GM12878 (cell line): ENCODE measurements around the gene CTBS. TPM values are rescaled to one million over a fixed set of nuclear protein-coding genes. Genes with fewer than 3 reads are reported as not detected.

ENCODE experiments used
- ATAC-seq: fragments of 200-7000 bp; cut with Tn5 transposase; 3 replicates; pipeline ENCODE4 v1.9.1; 2020; ENCODE audit warnings: mild to moderate bottlenecking, moderate library complexity
- BruUV-seq: library from RNA; stranded (reverse); fragments of 400-500 nt; replicated peaks from 2 replicates; lab custom pipeline; 2021; lab: Mats Ljungman, UMichigan
- CTCF ChIA-PET: fragments of 300-600 bp; sonication (Branson Sonifier 250); formaldehyde crosslinking; extraction: SDS; loops from one replicate; lab custom pipeline; 2021; ENCODE audit warnings: inconsistent platforms; lab: Yijun Ruan, JAX
- POLR2A ChIA-PET: fragments of 350-600 bp; formaldehyde crosslinking; extraction: SDS; loops from one replicate; lab custom pipeline; 2021; ENCODE audit warnings: inconsistent platforms; lab: Charles Lee
- RAD21 ChIA-PET: fragments of 300-600 bp; sonication (Branson Sonifier 250); formaldehyde crosslinking; loops from one replicate; lab custom pipeline; 2023; ENCODE audit warnings: antibody characterized with exemption; ENCODE audit not compliant: unreplicated experiment; lab: Charles Lee
- SMC1A ChIA-PET: fragments of 300-600 bp; sonication (Branson Sonifier 250); formaldehyde crosslinking; loops from one replicate; lab custom pipeline; 2023; ENCODE audit not compliant: unreplicated experiment, uncharacterized antibody; lab: Charles Lee
- DNase-seq: peaks from one replicate; pipeline ENCODE4 v3.0.0-alpha.2; 2011; ENCODE audit warnings: low read depth, low spot score
- FAIRE-seq: peaks from 3 replicates; lab custom pipeline; 2011; peaks lifted over from hg19 to GRCh38; lab: Jason Lieb, UNC
- H2AFZ ChIP-seq: 2 replicates; pipeline ENCODE4 v1.6.0; 2011; ENCODE audit warnings: low read depth, low read length, control low read depth; ENCODE audit not compliant: control insufficient read depth
- H3K27ac ChIP-seq: 2 replicates; pipeline ENCODE4 v1.5.1; 2011; ENCODE audit warnings: control low read depth; ENCODE audit not compliant: control insufficient read depth, insufficient read depth
- H3K27me3 ChIP-seq, 2 experiments: replicated peaks in 1 of 2; 2 replicates each; pipeline versions ENCODE4 v1.6.0 to v1.6.1; 2011; ENCODE audit warnings: low read length in 1 of 2; ENCODE audit not compliant: control insufficient read depth in 2 of 2, insufficient read depth in 2 of 2
- H3K36me3 ChIP-seq, 2 experiments: 2 replicates each; pipeline ENCODE4 v1.5.1; 2011; ENCODE audit warnings: low read length in 1 of 2; ENCODE audit not compliant: control insufficient read depth in 2 of 2, insufficient read depth in 2 of 2
- H3K4me1 ChIP-seq: 2 replicates; pipeline ENCODE4 v1.6.1; 2011; ENCODE audit warnings: mild to moderate bottlenecking, low read length, moderate library complexity, mixed read lengths; ENCODE audit not compliant: control insufficient read depth, insufficient read depth
- H3K4me2 ChIP-seq: 2 replicates; pipeline ENCODE4 v1.6.0; 2011; ENCODE audit warnings: control low read depth; ENCODE audit not compliant: control insufficient read depth, insufficient read depth
- H3K4me3 ChIP-seq: fragments of 200-600 bp; sonication (generic); 2 replicates; pipeline ENCODE4 v1.5.1; 2016
- H3K79me2 ChIP-seq: 2 replicates; pipeline ENCODE4 v1.6.0; 2011; ENCODE audit warnings: low read length; ENCODE audit not compliant: control insufficient read depth, insufficient read depth
- H3K9ac ChIP-seq: 2 replicates; pipeline ENCODE4 v1.8.0; 2011; ENCODE audit warnings: low read length, control low read depth, mixed read lengths; ENCODE audit not compliant: control insufficient read depth, insufficient read depth
- H3K9me3 ChIP-seq: replicated peaks from 3 replicates; pipeline ENCODE4 v1.5.1; 2011; ENCODE audit warnings: mild to moderate bottlenecking, low read length; ENCODE audit not compliant: control insufficient read depth, insufficient read depth
- H4K20me1 ChIP-seq: 2 replicates; pipeline ENCODE4 v1.6.0; 2011; ENCODE audit not compliant: control insufficient read depth, insufficient read depth
- EED ChIP-seq: sonication (generic); IDR thresholded peaks from 2 replicates; pipeline ENCODE4 v1.6.1; 2016; ENCODE audit warnings: antibody characterized with exemption, low read depth
- MXI1 ChIP-seq: fragments of 150-350 bp; IDR thresholded peaks from 2 replicates; pipeline ENCODE4 v1.6.1; 2011; ENCODE audit warnings: low read depth, mild to moderate bottlenecking, inconsistent platforms, low read length, improper control_type of control experiment
- NBN ChIP-seq: fragments of 450-650 bp; IDR thresholded peaks from 2 replicates; pipeline ENCODE4 v1.6.1; 2016
- RELA ChIP-seq: fragments of 450-650 bp; IDR thresholded peaks from 2 replicates; pipeline ENCODE4 v1.8.0; 2014; ENCODE audit warnings: borderline replicate concordance; ENCODE audit not compliant: partially characterized antibody
- TAF1 ChIP-seq: IDR thresholded peaks from 2 replicates; pipeline ENCODE4 v1.6.1; 2011; ENCODE audit warnings: mild to moderate bottlenecking, low read depth, low read length, borderline replicate concordance
- ZNF384 ChIP-seq: IDR thresholded peaks from 2 replicates; pipeline ENCODE4 v1.6.1; 2012; ENCODE audit warnings: low read depth, mild to moderate bottlenecking, low read length, improper control_type of control experiment, borderline replicate concordance
- ZNF687 ChIP-seq: fragments of 450-650 bp; IDR thresholded peaks from 2 replicates; pipeline ENCODE4 v1.6.1; 2017; ENCODE audit warnings: mild to moderate bottlenecking, moderate library complexity
- WGBS: methylation state at CpG from one replicate; pipeline ENCODE4 v1.1.6; 2016; ENCODE audit warnings: low lambda C conversion rate; ENCODE audit not compliant: insufficient replicate concordance, insufficient coverage; ENCODE audit errors: missing lambda C conversion rate; 5-methylcytosine and 5-hydroxymethylcytosine counted together
- in situ Hi-C: fragments of 300-500 bp; cut with MboI; formaldehyde crosslinking; loops from 9 replicates; pipeline ENCODE4 v1.14.3; 2018; ENCODE audit warnings: mixed read lengths
- intact Hi-C: fragments of 100-400 bp; cut with micrococcal nuclease; formaldehyde crosslinking; loops from one replicate; pipeline ENCODE4 v1.14.2; 2022; ENCODE audit not compliant: unreplicated experiment
- polyA plus RNA-seq, 11 experiments: library from polyadenylated mRNA; depleted of rRNA in 4 of 11; unstranded in 6 of 11; stranded (reverse) in 5 of 11; fragments of >200 nt; fragmentation: Nextera tagmentation in 4 of 11; fragmentation: Illumina TruSeq in 1 of 11; extraction: Ambion mirVana in 4 of 11; extraction: Trizol in 1 of 11; gene quantifications; 1 replicate in 1 of 11; 2 replicates in 10 of 11; pipeline versions ENCODE4 v1.2.1 to v1.2.3, GENCODE V29; 2011 to 2016; ENCODE audit warnings: inconsistent platforms in 2 of 11, missing spikeins in 2 of 11, low read depth in 1 of 11
- total RNA-seq, 4 experiments: library from RNA; depleted of rRNA in 3 of 4; stranded (reverse); fragments of >200 nt in 3 of 4; fragmentation: Illumina TruSeq in 1 of 4; extraction: Trizol in 1 of 4; gene quantifications; 2 replicates each; pipeline versions ENCODE4 v1.2.1 to v1.2.3, GENCODE V29; 2013 to 2021
- TF ChIP-seq, protein P1 (sequence below): fragments of 450-650 bp; formaldehyde crosslinking; IDR thresholded peaks from 2 replicates; pipeline ENCODE4 v1.4.0; 2020; ENCODE audit warnings: mild to moderate bottlenecking, moderate library complexity
- TF ChIP-seq, protein P2 (sequence below): fragments of 450-650 bp; IDR thresholded peaks from 2 replicates; pipeline ENCODE4 v1.6.1; 2017; ENCODE audit warnings: mild to moderate bottlenecking, low read depth, inconsistent platforms; ENCODE audit not compliant: poor library complexity, severe bottlenecking
- TF ChIP-seq, protein P3 (sequence below): IDR thresholded peaks from 2 replicates; pipeline ENCODE4 v1.6.1; 2011; ENCODE audit warnings: borderline replicate concordance, low read depth, mild to moderate bottlenecking, moderate library complexity, low read length; ENCODE audit not compliant: insufficient read depth, poor library complexity, severe bottlenecking

The CTBS gene
- total and polyA plus RNA-seq, 10 of the 15 experiments (the other 5 are each of a cell fraction or from before 2014, with no cell fraction given): 4.3 to 21.2 (median 12.3) TPM

- TF ChIP-seq TAF1: peak; percentile 69; the same call in 1 of the 2 replicates
- TF ChIP-seq, all 136 proteins: peak for 10
These were observed 716 bp downstream of the CTBS start (continued) for GRCh38 chr1:84573481-84573966.

DNA sequence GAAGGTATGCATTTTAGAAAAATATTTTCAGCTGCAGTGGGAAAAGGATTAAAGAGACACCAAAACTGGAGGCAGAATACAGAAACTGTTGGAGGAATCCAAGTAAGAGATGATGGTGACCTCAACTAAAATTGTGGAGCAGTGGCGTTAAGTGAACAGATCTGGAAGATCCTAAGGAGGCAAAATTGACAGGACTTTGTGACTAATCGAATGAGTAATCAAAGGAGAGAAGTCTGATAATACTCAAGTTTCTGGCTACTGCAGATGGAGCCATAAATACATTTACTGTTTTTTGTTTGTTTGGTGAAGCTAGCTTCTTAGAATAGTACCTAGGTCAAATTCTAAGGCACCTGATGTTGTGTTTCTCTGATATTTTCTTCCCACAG, 3.1 kb downstream of the CTBS start:
- Histone ChIP-seq H3K27ac (no peak overlapping the region), H4K20me1 (no peaks in the 10 kb centered on the region), H3K36me3 (peaks cover 0 to 10% of the 10 kb centered on the region in 2 experiments; a peak in 1 of 4 replicates), H3K4me3 (no peak overlapping the region), H3K4me1 (no peaks in the 10 kb centered on the region), H3K4me2 (no peak overlapping the region; the same call in 1 of the 2 replicates), H2AFZ (no peak overlapping the region), H3K9me3 (no peaks in the 10 kb centered on the region), H3K9ac (no peak overlapping the region), H3K27me3 (no peaks in the 10 kb centered on the region), H3K79me2 (peaks cover 25% of the 10 kb centered on the region)
- no TSS peak for BruUV-seq
- intact Hi-C loops: loop anchor here (10.0 kb wide), 1 partner anchor 424 kb away; the partner anchor contains the start of gene MCOLN2
- DNase-seq: no peak
- WGBS: 96% methylated on average over 2 of the region's 2 CpGs
- no peak for FAIRE-seq
- ChIA-PET POLR2A (no interaction called here), CTCF (no interaction called here), RAD21 (interaction anchor here (1.0 to 1.3 kb wide), 2 partner anchors 65 to 129 kb away, joined by 3 read pairs; partner anchors contain the start of genes GNG5 and SPATA1), SMC1A (no interaction called here)
- no peak for ATAC-seq
- in situ Hi-C loops: loop anchor here (10.0 kb wide), 1 partner anchor 704 kb away; the partner anchor contains the start of gene BCL10
- TF ChIP-seq, protein P1, sequence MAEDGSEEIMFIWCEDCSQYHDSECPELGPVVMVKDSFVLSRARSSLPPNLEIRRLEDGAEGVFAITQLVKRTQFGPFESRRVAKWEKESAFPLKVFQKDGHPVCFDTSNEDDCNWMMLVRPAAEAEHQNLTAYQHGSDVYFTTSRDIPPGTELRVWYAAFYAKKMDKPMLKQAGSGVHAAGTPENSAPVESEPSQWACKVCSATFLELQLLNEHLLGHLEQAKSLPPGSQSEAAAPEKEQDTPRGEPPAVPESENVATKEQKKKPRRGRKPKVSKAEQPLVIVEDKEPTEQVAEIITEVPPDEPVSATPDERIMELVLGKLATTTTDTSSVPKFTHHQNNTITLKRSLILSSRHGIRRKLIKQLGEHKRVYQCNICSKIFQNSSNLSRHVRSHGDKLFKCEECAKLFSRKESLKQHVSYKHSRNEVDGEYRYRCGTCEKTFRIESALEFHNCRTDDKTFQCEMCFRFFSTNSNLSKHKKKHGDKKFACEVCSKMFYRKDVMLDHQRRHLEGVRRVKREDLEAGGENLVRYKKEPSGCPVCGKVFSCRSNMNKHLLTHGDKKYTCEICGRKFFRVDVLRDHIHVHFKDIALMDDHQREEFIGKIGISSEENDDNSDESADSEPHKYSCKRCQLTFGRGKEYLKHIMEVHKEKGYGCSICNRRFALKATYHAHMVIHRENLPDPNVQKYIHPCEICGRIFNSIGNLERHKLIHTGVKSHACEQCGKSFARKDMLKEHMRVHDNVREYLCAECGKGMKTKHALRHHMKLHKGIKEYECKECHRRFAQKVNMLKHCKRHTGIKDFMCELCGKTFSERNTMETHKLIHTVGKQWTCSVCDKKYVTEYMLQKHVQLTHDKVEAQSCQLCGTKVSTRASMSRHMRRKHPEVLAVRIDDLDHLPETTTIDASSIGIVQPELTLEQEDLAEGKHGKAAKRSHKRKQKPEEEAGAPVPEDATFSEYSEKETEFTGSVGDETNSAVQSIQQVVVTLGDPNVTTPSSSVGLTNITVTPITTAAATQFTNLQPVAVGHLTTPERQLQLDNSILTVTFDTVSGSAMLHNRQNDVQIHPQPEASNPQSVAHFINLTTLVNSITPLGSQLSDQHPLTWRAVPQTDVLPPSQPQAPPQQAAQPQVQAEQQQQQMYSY (CRISPR knock-in tag): no peak
- TF ChIP-seq, protein P2, sequence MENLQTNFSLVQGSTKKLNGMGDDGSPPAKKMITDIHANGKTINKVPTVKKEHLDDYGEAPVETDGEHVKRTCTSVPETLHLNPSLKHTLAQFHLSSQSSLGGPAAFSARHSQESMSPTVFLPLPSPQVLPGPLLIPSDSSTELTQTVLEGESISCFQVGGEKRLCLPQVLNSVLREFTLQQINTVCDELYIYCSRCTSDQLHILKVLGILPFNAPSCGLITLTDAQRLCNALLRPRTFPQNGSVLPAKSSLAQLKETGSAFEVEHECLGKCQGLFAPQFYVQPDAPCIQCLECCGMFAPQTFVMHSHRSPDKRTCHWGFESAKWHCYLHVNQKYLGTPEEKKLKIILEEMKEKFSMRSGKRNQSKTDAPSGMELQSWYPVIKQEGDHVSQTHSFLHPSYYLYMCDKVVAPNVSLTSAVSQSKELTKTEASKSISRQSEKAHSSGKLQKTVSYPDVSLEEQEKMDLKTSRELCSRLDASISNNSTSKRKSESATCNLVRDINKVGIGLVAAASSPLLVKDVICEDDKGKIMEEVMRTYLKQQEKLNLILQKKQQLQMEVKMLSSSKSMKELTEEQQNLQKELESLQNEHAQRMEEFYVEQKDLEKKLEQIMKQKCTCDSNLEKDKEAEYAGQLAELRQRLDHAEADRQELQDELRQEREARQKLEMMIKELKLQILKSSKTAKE: no peak
- no peak for TF ChIP-seq RELA
- no peak for TF ChIP-seq MXI1
- no peak for TF ChIP-seq NBN
- TF ChIP-seq, protein P3, sequence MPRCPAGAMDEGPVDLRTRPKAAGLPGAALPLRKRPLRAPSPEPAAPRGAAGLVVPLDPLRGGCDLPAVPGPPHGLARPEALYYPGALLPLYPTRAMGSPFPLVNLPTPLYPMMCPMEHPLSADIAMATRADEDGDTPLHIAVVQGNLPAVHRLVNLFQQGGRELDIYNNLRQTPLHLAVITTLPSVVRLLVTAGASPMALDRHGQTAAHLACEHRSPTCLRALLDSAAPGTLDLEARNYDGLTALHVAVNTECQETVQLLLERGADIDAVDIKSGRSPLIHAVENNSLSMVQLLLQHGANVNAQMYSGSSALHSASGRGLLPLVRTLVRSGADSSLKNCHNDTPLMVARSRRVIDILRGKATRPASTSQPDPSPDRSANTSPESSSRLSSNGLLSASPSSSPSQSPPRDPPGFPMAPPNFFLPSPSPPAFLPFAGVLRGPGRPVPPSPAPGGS: no peak
- TF ChIP-seq ZNF384: no peak
- TF ChIP-seq EED: no peak
- TF ChIP-seq ZNF687: no peak
